ENCODE measurements around the gene NFRKB. TPM values are rescaled to one million over a fixed set of nuclear protein-coding genes. Genes with fewer than 3 reads are reported as not detected.

The NFRKB gene
- total RNA-seq, 1 donor from 2014 or later, result 32.7 TPM

DNA sequence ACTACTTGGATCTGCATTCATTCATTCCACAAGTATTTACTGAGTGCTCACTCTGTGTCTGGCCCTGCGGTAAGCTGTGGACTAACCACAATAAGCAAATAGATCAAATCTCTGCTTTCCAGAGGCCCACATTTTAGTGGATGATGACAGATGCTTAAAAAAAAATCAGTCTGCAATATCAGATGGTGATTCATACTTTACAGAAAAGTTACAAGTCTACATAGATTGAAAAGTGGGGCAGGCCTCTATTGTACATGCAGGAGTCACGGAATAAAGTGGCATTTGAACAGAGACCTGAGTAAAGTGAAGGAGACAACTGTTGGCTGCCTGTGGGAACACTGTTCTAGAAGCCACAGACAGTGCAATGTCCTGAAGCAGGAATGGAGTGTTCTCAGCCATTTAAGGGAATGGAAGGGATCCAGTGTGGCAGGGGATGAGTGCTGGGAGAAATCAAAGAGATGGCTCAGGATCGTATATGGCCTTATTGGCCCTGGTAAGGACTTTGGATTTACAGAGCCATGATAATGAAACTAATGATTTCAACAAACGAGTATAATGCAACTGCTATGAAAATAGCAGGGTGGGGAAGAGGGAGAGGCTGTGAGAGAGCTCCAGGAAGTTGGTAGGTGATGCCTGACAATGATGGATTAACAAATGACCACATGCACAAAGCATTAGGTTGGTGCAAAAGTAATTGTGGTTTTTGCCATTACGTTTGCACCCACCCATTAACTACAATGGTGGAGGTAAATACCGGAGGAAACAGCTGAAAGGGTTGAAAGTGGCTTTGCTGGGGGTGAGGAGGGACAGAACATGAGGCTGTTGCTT is 48.7 kb downstream of the NFRKB start:
- DNase-seq (ENCODE audit: low spot score), result no peak

Other genes starting within 250 kb of the NFRKB start
- 94.3 TPM for gene TMEM45B, start 79.7 kb downstream of the NFRKB start, total RNA-seq
- 10.3 TPM for gene PRDM10, start 107.3 kb upstream of the NFRKB start, total RNA-seq
- gene APLP2, start 174.3 kb upstream of the NFRKB start, total RNA-seq, result 318 TPM

Measured in ureter (tissue), 1 donor.